Right ventricle myocardium superior (tissue), 1 donor: ENCODE results near the gene ELAC2. TPM values are rescaled to one million over a fixed set of nuclear protein-coding genes. Genes with fewer than 3 reads are reported as not detected.
"Not testable (repeated sequence)": the region's sequence is repeated elsewhere in the genome, so short reads cannot be mapped to it uniquely, and the experiment has no call there.

Experiments used
- ATAC-seq: fragments of 200-7000 bp; cut with Tn5 transposase; one replicate; pipeline ENCODE4 v1.9.1; 2020; ENCODE audit warnings: mild to moderate bottlenecking; ENCODE audit not compliant: poor library complexity
- DNase-seq: peaks from one replicate; pipeline ENCODE4 v3.0.0-alpha.2; 2020
- intact Hi-C: fragments of 100-400 bp; cut with DNase I; formaldehyde crosslinking; loops from one replicate; pipeline ENCODE4 v1.11.2; 2022
- total RNA-seq: library from RNA; stranded (reverse); fragmentation: NEBNext Ultra II Directional; extraction: Animal tissue kit (Norgen Biotek cat#: 25700); gene quantifications from one replicate; pipeline ENCODE4 v1.2.1, GENCODE V29; 2021
- donor health status: DM: no; HTN: yes; CAD: no; lungs with severe emphysema.

The ELAC2 gene
- total RNA-seq, 1 donor from 2014 or later = 62.5 TPM

GRCh38 chr17:12995106-12995895 lies 22.5 kb downstream of the ELAC2 start:
- DNase-seq (no peak), ATAC-seq (no peak)
- intact Hi-C loops = no loop called here

- intact Hi-C loops = no loop called here
- DNase-seq (no peak), ATAC-seq (no peak)
Observed at GRCh38 chr17:12994341-12995074, 23.3 kb downstream of the ELAC2 start.

DNA sequence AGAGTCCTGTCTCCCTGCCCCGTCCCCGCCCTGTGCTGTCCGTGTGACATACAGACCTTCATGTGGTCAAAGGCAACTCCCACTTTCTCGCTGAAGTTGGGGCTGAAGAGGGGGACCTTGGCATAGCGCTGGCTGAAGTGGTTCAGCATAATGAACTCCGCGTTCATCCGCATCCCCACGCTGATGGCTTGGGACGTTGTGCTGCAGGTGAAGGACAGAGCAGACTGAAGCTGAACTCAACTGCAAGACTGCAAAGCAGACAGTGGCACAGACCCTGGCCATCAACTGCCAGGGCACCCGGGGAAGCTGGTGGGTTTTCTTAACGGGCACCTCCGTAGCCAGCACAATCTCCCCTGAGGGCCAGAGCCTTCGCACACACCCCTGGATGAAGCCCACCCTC lies 24.2 kb downstream of the ELAC2 start:
- no peak for DNase-seq
- no peak for ATAC-seq
- intact Hi-C loops = no loop called here

DNA sequence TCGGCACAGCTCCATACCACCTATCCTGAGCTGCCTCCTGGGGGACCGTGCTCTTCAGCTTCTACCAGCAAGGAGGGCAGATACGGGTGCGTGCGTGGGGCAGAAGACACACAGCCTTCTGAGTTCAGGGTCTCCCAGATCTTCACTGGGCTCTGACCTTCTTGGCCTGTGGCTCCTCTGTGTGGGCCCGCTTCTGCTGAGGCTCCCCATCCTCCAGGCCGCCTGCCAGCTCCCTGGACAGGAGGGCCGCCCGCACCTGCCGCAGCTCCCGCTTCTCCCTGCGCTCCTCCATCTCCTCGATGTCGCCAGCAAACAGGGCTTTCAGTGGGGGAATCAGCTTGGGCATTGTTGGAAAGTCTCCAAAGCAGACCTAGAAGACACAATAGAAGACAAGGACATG lies 25.2 kb downstream of the ELAC2 start:
- no peak for ATAC-seq
- no peak for DNase-seq
- intact Hi-C loops = no loop called here

GRCh38 chr17:12990926-12991325 lies 26.9 kb downstream of the ELAC2 start:
- ATAC-seq (no peak), DNase-seq (no peak)
- intact Hi-C loops = no loop called here

DNA sequence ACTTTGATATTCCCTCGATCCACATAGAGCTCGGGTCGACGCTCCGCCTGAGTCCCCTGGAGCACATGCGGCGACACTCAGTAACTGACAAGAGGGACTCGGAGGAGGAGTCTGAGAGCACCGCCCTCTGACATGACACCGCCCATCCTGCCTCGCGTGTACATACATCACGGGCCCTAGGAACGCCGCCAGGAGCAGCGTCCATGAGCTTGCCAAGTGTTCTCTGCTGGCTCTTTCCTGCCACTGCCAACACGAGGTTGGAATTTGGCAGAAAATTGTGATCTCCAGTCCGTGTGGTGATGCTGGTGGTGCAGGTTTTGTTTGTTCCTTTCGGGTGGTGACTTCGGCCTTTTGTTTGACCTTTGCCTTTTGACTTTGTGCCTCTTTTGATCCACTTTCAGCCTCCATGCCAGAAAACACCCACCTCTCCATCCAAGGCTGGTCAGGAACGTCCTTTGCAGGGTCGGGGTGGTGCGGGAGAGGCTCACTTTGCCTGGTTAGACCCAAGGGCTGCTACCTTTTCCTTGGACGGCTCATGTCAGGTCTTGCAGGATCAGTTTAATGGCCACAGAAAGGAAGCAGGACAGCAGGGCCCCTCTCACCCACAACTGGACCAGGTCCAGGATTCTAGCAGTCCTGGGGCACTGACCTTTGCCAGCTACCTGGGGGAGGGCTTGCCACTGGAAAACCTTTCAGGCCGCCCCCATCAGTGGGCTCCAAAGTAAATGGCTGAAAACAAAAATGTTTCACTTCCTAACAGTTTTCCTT lies 27.6 kb downstream of the ELAC2 start:
- intact Hi-C loops = no loop called here
- DNase-seq = peak; percentile 87
- peak; percentile 84 for ATAC-seq

DNA sequence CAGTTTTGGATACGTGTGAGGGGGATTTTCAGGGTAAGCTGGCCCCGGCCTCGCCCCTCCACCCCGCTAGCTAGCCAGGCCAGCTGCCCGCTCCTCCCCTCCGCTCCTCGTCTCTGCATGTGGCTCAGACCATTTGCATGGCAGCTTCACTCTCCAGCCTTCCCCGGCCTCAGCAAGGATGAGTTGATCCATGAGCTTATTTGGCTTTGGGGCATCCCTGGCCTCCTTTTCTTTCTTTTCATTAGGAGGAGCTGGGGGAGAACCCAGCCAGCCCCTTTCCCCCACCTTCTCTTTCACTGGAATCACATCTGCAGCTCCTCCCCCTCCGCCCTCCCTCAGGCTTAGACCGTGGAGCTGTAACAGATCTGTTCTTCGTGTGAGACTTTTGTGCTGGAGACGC lies 30.7 kb downstream of the ELAC2 start:
- intact Hi-C loops = loop anchor here (5.0 kb wide), 1 partner anchor 320 kb away; the partner anchor contains the start of gene MYOCD
- DNase-seq (no peak), ATAC-seq (no peak)

- DNase-seq = no peak
- peak; percentile 61 for ATAC-seq
- intact Hi-C loops = loop anchor here (5.0 kb wide), 1 partner anchor 318 kb away; the partner anchor contains the start of gene MYOCD
Observed at GRCh38 chr17:12985431-12986293, 32.2 kb downstream of the ELAC2 start.

DNA sequence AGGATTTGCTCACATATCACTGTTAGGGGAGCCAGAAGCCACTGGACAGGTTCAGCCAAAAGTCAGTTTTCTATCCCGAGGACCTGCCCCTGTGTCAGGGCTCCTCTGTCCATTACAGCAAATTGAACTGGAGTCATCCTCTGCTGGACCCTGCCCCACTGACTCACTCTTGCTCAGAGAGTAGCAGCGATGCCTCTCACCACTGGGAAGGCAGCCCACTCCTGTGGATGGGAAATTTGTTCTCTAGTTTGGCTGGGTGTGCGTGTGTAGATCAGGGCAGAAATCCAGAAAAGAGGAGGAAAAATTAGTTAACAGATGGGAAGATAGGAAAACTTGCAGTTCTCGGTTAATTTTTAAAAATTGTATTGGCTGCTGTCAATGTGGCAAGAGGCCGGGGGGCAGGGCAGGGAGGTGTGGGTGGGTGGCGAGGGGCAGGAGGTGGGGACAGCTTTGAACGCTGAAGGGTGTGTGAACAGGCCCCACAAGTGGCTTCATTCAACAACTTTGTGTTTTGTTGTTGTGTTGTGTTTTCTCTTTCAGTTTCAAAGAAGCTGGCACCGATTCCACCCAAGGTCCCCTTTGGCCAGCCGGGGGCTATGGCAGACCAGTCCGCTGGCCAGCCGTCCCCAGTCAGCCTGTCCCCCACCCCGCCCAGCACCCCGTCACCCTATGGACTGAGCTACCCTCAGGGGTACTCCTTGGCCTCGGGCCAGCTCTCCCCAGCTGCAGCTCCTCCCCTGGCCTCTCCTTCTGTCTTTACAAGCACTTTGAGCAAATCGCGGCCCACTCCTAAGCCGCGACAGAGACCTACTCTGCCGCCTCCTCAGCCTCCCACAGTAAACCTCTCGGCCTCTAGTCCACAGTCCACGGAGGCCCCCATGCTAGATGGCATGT lies 33.6 kb downstream of the ELAC2 start:
- ATAC-seq (peak; percentile 63), DNase-seq (peak; percentile 81)
- intact Hi-C loops = no loop called here

- ATAC-seq = no peak
- intact Hi-C loops = no loop called here
- DNase-seq = no peak
Observed at GRCh38 chr17:12982224-12982623, 35.6 kb downstream of the ELAC2 start.

GRCh38 chr17:12979826-12980500 lies 37.9 kb downstream of the ELAC2 start:
- ATAC-seq (no peak), DNase-seq (no peak)
- intact Hi-C loops = no loop called here

GRCh38 chr17:12979246-12979645 lies 38.6 kb downstream of the ELAC2 start:
- no peak for ATAC-seq
- DNase-seq = no peak

GRCh38 chr17:12978787-12979186 lies 39.0 kb downstream of the ELAC2 start:
- DNase-seq, intact Hi-C loops, ATAC-seq: not testable (repeated sequence)

More at GRCh38 chr17:12979246-12979645, 38.6 kb downstream of the ELAC2 start:
- intact Hi-C loops = no loop called here

DNA sequence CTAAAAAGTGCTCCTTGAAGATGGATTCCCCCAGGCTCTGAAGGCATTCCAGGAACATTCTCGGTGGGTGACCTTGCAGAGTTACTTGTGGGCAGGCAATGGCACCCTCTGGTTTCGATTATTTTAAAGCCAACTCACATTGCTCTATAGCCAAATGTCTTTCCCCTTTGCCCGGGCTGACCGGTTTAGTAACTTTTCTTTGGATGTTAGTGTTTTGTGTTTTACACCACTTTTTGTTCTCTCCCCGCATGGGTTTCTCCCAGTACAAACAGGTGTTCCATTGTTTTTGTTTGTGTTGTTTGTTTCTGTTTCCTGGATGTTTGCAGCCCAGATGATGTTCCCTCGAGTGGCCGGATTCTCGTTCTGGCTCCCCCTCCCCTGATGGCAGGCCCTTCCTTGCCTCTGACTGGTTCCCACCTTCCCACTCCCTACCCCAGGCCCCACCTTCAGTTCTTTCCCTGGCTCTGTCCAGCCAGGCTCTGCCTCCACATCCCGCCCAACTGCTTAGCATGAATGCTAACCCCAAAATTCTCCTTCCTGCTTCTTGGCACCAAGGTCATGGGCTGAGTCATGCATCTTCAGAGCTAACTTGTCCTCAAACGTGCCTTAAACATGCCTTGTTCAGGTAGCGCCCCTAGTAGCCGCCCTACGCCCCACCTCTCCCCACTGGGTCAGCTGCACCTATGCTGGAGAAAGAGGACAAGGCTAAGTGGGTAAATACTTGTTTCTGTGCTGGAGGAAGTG lies 40.6 kb downstream of the ELAC2 start:
- intact Hi-C loops = no loop called here
- DNase-seq (no peak), ATAC-seq (no peak)

DNA sequence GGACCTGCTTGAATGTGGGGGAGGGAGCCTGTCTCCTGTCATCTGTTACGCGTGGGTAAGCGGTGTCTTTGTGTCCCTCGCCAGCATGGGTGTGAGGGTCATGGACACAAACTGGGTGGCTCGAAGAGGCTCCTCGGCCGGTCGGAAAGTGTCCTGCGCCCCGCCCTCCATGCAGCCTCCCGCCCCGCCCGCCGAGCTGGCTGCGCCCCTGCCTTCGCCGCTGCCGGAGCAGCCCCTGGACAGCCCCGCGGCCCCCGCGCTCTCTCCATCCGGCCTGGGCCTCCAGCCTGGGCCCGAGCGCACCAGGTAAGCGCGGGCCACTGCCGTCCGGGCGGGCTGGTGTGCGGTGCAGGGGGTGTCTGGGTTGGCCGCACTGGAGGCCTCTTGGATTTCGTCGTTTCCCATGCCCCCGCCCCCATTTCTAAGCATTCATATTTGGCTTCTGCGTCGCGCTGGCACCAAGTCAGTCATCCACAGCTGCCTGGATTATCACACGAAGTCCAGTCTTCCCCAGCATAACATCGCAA lies 43.8 kb downstream of the ELAC2 start:
- intact Hi-C loops = no loop called here
- no peak for DNase-seq
- ATAC-seq = peak; percentile 71

DNA sequence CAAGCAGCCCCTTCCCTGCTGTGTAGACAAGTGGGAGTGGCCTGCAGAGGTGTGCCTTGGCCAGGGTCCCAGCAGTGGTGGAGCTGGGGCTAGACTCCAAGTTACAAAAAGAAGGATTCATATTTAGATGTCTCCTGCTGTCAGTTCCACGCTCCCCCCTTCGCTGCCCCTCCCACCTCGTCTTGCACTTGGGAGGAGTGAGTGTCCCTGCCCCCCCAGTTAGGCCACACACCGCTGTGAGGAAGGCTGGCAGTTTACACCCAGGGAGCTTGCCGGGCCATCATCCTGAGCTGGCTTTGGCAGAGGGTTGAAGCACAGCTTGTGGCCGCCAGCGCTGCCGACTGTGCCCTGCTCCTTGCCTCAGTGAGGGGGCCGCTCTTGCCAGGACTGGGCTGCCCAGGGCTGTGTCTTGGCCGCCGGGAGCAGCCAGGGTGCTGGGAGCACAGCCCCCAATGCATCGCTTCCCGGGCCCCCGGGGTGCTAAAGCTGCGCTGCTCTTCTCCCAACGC lies 44.3 kb downstream of the ELAC2 start:
- intact Hi-C loops = no loop called here
- peak; percentile 75 for ATAC-seq
- no peak for DNase-seq
